ENCODE results near the gene MRO. TPM values are rescaled to one million over a fixed set of nuclear protein-coding genes. Genes with fewer than 3 reads are reported as not detected.

Gene MRO
- total RNA-seq, 1 experiment from 2014 or later = not detected

- Histone ChIP-seq H3K27me3 (ENCODE audit: control insufficient read depth, insufficient read depth, low read length) (no peaks in the 10 kb centered on the region; the same call in 1 of the 2 replicates), H3K4me1 (ENCODE audit: control insufficient read depth, insufficient read depth, low read length) (no peaks in the 10 kb centered on the region), H3K36me3 (ENCODE audit: control insufficient read depth, insufficient read depth, low read length) (no peaks in the 10 kb centered on the region), H3K4me3 (ENCODE audit: low read depth in 2 of 2, low read length in 2 of 2) (no peak overlapping the region), H3K27ac (ENCODE audit: low read length) (no peak overlapping the region), H3K9me3 (ENCODE audit: control insufficient read depth, insufficient read depth, low read depth, low read length) (no peaks in the 10 kb centered on the region)
- no peak for DNase-seq (ENCODE audit: low read depth, low spot score)
- intact Hi-C loops (cut with micrococcal nuclease; ENCODE audit: unreplicated experiment) = no loop called here
- in situ Hi-C loops (cut with HindIII; ENCODE audit: low pct_unique_long_range_greater_than_20kb, low sequenced_read_pairs) = no loop called here
- no TSS peak for BruUV-seq (replicated peaks)
- ATAC-seq = no peak
- ChIA-PET CTCF (no interaction called here), POLR2A (no interaction called here)
- no peak for TF ChIP-seq TCF7L2 (IDR thresholded peaks at IDR 0.05; ENCODE audit: low read depth, low read length)
- TF ChIP-seq POLR2AphosphoS5 (IDR thresholded peaks at IDR 0.05; ENCODE audit: low read depth, low read length) = no peak
- TF ChIP-seq, protein P1, sequence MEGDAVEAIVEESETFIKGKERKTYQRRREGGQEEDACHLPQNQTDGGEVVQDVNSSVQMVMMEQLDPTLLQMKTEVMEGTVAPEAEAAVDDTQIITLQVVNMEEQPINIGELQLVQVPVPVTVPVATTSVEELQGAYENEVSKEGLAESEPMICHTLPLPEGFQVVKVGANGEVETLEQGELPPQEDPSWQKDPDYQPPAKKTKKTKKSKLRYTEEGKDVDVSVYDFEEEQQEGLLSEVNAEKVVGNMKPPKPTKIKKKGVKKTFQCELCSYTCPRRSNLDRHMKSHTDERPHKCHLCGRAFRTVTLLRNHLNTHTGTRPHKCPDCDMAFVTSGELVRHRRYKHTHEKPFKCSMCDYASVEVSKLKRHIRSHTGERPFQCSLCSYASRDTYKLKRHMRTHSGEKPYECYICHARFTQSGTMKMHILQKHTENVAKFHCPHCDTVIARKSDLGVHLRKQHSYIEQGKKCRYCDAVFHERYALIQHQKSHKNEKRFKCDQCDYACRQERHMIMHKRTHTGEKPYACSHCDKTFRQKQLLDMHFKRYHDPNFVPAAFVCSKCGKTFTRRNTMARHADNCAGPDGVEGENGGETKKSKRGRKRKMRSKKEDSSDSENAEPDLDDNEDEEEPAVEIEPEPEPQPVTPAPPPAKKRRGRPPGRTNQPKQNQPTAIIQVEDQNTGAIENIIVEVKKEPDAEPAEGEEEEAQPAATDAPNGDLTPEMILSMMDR (IDR thresholded peaks at IDR 0.05) = no peak
- no peak for TF ChIP-seq SIN3A (IDR thresholded peaks at IDR 0.05; ENCODE audit: borderline replicate concordance, insufficient read depth, low read depth, low read length)
- TF ChIP-seq, protein P2, sequence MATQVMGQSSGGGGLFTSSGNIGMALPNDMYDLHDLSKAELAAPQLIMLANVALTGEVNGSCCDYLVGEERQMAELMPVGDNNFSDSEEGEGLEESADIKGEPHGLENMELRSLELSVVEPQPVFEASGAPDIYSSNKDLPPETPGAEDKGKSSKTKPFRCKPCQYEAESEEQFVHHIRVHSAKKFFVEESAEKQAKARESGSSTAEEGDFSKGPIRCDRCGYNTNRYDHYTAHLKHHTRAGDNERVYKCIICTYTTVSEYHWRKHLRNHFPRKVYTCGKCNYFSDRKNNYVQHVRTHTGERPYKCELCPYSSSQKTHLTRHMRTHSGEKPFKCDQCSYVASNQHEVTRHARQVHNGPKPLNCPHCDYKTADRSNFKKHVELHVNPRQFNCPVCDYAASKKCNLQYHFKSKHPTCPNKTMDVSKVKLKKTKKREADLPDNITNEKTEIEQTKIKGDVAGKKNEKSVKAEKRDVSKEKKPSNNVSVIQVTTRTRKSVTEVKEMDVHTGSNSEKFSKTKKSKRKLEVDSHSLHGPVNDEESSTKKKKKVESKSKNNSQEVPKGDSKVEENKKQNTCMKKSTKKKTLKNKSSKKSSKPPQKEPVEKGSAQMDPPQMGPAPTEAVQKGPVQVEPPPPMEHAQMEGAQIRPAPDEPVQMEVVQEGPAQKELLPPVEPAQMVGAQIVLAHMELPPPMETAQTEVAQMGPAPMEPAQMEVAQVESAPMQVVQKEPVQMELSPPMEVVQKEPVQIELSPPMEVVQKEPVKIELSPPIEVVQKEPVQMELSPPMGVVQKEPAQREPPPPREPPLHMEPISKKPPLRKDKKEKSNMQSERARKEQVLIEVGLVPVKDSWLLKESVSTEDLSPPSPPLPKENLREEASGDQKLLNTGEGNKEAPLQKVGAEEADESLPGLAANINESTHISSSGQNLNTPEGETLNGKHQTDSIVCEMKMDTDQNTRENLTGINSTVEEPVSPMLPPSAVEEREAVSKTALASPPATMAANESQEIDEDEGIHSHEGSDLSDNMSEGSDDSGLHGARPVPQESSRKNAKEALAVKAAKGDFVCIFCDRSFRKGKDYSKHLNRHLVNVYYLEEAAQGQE (IDR thresholded peaks at IDR 0.05; ENCODE audit: insufficient read depth in 1 of 2, low read depth in 2 of 2, low read length in 1 of 2) = no peak
Observed at GRCh38 chr18:50753311-50753710, 66.5 kb downstream of the MRO start.

DNA sequence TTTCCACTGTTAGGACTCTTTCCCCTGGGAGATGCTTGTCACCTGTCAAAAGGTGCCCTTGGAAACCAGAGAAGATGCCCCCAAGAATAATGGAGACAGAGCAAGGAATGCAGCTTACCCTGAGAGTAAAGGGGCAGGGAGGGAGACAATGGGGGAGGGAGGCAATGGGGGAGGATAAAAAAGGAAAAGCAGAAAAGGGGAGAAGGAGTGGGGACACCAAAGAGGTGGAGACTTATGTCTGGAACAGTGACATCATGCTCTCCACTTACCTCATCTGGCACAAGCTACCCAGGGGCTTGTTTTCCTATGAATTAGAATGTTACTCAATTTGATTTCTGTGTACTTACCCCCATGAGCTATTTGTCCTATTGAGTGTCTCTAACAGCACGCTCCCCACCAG, 67.9 kb downstream of the MRO start:
- POLR2A ChIA-PET = no interaction called here
- Histone ChIP-seq H3K36me3 (ENCODE audit: control insufficient read depth, insufficient read depth, low read length) (no peaks in the 10 kb centered on the region), H3K27ac (ENCODE audit: low read length) (no peak overlapping the region), H3K4me1 (ENCODE audit: control insufficient read depth, insufficient read depth, low read length) (no peaks in the 10 kb centered on the region), H3K4me3 (ENCODE audit: low read depth in 2 of 2, low read length in 2 of 2) (no peak overlapping the region), H3K9me3 (ENCODE audit: control insufficient read depth, insufficient read depth, low read depth, low read length) (no peaks in the 10 kb centered on the region), H3K27me3 (ENCODE audit: control insufficient read depth, insufficient read depth, low read length) (no peaks in the 10 kb centered on the region; the same call in 1 of the 2 replicates)
- DNase-seq (ENCODE audit: low read depth, low spot score) (no peak), ATAC-seq (no peak)
- in situ Hi-C loops (cut with HindIII; ENCODE audit: low pct_unique_long_range_greater_than_20kb, low sequenced_read_pairs) = no loop called here
- intact Hi-C loops (cut with micrococcal nuclease; ENCODE audit: unreplicated experiment) = no loop called here
- TF ChIP-seq SIN3A (IDR thresholded peaks at IDR 0.05; ENCODE audit: borderline replicate concordance, insufficient read depth, low read depth, low read length) (no peak), POLR2AphosphoS5 (IDR thresholded peaks at IDR 0.05; ENCODE audit: low read depth, low read length) (no peak), TCF7L2 (IDR thresholded peaks at IDR 0.05; ENCODE audit: low read depth, low read length) (no peak)
- TF ChIP-seq, protein P2 (IDR thresholded peaks at IDR 0.05; ENCODE audit: insufficient read depth in 1 of 2, low read depth in 2 of 2, low read length in 1 of 2) = no peak
- TF ChIP-seq, protein P1 (IDR thresholded peaks at IDR 0.05) = no peak
- CTCF ChIA-PET = interaction anchor here (0.6 kb wide), 1 partner anchor 62 kb away, joined by 3 read pairs; no protein-coding TSS in a partner anchor
- no TSS peak for BruUV-seq (replicated peaks)
